HG03135 (cell line): ENCODE measurements around the gene UBFD1.
"Not testable (repeated sequence)": the region's sequence is repeated elsewhere in the genome, so short reads cannot be mapped to it uniquely, and the experiment has no call there.

Source experiments
- ATAC-seq: cut with Tn5 transposase; IDR thresholded peaks from one replicate; pipeline ENCODE4 v1.9.1; 2021; ENCODE audit warnings: mild to moderate bottlenecking, moderate library complexity; ENCODE audit not compliant: unreplicated experiment

The UBFD1 gene

GRCh38 chr16:23524886-23525285, 32.6 kb upstream of the UBFD1 start:
- no peak for ATAC-seq

- no peak for ATAC-seq
Measured at GRCh38 chr16:23527961-23528643, 29.4 kb upstream of the UBFD1 start.

- ATAC-seq: no peak
Measured at GRCh38 chr16:23528644-23529310, 28.8 kb upstream of the UBFD1 start.

- no peak for ATAC-seq
Measured at GRCh38 chr16:23530062-23530461, 27.5 kb upstream of the UBFD1 start.

- ATAC-seq: no peak
Measured at GRCh38 chr16:23532448-23532847, 25.1 kb upstream of the UBFD1 start.

- no peak for ATAC-seq
Measured at GRCh38 chr16:23534868-23535860, 22.4 kb upstream of the UBFD1 start.

GRCh38 chr16:23535901-23536300, 21.6 kb upstream of the UBFD1 start:
- no peak for ATAC-seq

- ATAC-seq: no peak
Measured at GRCh38 chr16:23537390-23537789, 20.1 kb upstream of the UBFD1 start.

- ATAC-seq: no peak
Measured at GRCh38 chr16:23538919-23539278, 18.6 kb upstream of the UBFD1 start.

- no peak for ATAC-seq
Measured at GRCh38 chr16:23539984-23540816, 17.3 kb upstream of the UBFD1 start.

- ATAC-seq: not testable (repeated sequence)
Measured at GRCh38 chr16:23540817-23541178, 16.7 kb upstream of the UBFD1 start.

- ATAC-seq: no peak
Measured at GRCh38 chr16:23544436-23544835, 13.1 kb upstream of the UBFD1 start.

GRCh38 chr16:23549938-23550337, 7.6 kb upstream of the UBFD1 start:
- no peak for ATAC-seq

GRCh38 chr16:23552161-23552560, 5.4 kb upstream of the UBFD1 start:
- no peak for ATAC-seq

GRCh38 chr16:23554536-23554935, 3.0 kb upstream of the UBFD1 start:
- ATAC-seq: no peak

GRCh38 chr16:23557779-23558702, 514 bp downstream of the UBFD1 start:
- peak; percentile 4 for ATAC-seq

- no peak for ATAC-seq
Measured at GRCh38 chr16:23561586-23561985, 4.1 kb downstream of the UBFD1 start.

GRCh38 chr16:23562505-23562904, 5.0 kb downstream of the UBFD1 start:
- no peak for ATAC-seq

- ATAC-seq: no peak
Measured at GRCh38 chr16:23563186-23563585, 5.7 kb downstream of the UBFD1 start.
